ENCODE results near the gene SPOCK1.
"Not testable (repeated sequence)": the region's sequence is repeated elsewhere in the genome, so short reads cannot be mapped to it uniquely, and the experiment has no call there.

DNA sequence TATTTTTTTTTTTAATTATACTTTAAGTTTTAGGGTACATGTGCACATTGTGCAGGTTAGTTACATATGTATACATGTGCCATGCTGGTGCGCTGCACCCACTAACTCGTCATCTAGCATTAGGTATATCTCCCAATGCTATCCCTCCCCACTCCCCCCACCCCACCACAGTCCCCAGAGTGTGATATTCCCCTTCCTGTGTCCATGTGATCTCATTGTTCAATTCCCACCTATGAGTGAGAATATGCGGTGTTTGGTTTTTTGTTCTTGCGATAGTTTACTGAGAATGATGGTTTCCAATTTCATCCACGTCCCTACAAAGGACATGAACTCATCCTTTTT, 351 bp upstream of the SPOCK1 start:
- TF ChIP-seq, protein P1, sequence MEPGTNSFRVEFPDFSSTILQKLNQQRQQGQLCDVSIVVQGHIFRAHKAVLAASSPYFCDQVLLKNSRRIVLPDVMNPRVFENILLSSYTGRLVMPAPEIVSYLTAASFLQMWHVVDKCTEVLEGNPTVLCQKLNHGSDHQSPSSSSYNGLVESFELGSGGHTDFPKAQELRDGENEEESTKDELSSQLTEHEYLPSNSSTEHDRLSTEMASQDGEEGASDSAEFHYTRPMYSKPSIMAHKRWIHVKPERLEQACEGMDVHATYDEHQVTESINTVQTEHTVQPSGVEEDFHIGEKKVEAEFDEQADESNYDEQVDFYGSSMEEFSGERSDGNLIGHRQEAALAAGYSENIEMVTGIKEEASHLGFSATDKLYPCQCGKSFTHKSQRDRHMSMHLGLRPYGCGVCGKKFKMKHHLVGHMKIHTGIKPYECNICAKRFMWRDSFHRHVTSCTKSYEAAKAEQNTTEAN (CRISPR knock-in tag; IDR thresholded peaks at IDR 0.05), result not testable (repeated sequence)
- TF ChIP-seq, protein P2, sequence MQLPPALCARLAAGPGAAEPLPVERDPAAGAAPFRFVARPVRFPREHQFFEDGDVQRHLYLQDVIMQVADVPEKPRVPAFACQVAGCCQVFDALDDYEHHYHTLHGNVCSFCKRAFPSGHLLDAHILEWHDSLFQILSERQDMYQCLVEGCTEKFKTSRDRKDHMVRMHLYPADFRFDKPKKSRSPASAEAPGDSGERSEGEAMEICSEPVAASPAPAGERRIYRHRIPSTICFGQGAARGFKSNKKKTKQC (CRISPR knock-in tag; IDR thresholded peaks at IDR 0.05), result not testable (repeated sequence)
- not testable (repeated sequence) for TF ChIP-seq SP2 (IDR thresholded peaks at IDR 0.05; ENCODE audit: extremely low read depth, low read depth, low read length, poor library complexity, severe bottlenecking); TCF7L2 (IDR thresholded peaks at IDR 0.05; ENCODE audit: low read depth, low read length); ARNT (IDR thresholded peaks at IDR 0.05); BRD4 (IDR thresholded peaks at IDR 0.05); HDGF (IDR thresholded peaks at IDR 0.05); ZNF584 (CRISPR knock-in tag; IDR thresholded peaks at IDR 0.05; ENCODE audit: low read depth)
- TF ChIP-seq, protein P3, sequence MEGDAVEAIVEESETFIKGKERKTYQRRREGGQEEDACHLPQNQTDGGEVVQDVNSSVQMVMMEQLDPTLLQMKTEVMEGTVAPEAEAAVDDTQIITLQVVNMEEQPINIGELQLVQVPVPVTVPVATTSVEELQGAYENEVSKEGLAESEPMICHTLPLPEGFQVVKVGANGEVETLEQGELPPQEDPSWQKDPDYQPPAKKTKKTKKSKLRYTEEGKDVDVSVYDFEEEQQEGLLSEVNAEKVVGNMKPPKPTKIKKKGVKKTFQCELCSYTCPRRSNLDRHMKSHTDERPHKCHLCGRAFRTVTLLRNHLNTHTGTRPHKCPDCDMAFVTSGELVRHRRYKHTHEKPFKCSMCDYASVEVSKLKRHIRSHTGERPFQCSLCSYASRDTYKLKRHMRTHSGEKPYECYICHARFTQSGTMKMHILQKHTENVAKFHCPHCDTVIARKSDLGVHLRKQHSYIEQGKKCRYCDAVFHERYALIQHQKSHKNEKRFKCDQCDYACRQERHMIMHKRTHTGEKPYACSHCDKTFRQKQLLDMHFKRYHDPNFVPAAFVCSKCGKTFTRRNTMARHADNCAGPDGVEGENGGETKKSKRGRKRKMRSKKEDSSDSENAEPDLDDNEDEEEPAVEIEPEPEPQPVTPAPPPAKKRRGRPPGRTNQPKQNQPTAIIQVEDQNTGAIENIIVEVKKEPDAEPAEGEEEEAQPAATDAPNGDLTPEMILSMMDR (IDR thresholded peaks at IDR 0.05 in 2 of 3, conservative IDR thresholded peaks at IDR 0.05 in 1 of 3; ENCODE audit: insufficient read depth in 2 of 3, low read depth in 1 of 3, low read length in 3 of 3), result not testable (repeated sequence)
